HG03378 (cell line): ENCODE data around the gene HLA-DOA.

Experiments used
- ATAC-seq: cut with Tn5 transposase; IDR thresholded peaks from one replicate; pipeline ENCODE4 v1.9.1; 2021; ENCODE audit warnings: mild to moderate bottlenecking, moderate library complexity; ENCODE audit not compliant: unreplicated experiment

The HLA-DOA gene

DNA sequence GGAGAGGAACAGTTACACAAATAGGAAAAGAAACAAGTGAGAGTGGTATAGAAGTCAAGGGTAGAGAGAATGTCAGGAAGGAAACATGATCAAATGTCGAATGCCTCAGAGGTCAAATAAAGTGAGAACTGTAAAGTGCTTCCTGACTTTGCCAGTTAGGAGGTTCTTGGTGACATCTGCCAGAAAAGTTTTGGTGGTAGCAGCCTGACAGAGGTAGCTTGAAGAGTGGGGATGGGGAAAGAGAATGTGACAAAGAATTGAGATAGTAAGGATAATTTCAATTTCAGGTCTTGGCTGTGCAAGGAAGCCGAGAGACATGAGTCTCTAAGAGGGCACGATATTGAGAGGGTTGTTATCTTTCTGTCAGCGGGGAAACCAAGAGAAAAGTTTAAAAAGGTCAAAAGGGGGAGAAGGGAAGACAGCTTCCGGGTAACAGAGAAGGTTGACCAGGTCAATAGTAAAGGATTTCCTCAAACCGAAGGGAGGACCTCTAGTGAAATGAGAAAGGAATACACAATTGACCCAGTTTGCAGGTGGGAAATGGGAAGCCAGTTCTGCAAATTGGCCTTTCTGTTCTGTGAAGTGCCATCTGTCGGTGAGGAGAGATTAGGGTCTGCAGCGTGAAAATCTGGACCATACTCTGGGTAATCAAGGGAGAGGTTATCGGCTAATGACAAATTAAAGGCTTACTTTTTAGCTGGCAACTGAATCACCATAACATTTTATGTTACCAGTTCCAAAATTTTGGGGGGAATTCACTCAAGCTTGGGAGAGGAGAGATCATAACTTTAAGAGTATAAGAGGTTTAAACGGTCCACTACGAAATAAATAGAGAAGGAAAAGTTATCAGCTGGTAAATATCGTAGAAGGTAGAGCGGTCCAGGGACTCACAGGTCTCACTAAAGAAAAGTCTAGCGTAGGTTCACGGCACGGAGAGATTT is 42.0 kb downstream of the HLA-DOA start:
- ATAC-seq = no peak

DNA sequence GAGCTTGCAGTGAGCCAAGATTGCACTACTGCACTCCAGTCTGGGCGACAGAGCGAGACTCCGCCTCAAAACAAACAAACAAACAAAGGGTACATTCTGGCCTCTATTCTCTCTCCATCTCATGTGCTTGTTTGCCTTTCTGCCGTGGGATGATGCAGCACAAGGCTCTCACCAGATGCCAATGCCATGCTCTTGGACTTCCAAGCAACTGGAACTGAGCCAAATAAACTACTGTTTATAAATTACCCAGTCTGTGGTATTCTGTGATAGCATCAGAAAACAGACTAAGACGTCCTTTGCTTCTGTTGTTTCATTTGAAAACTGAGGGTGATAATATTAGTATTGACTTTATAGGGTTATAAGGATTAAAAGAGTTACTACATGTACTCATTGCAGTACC is 44.6 kb downstream of the HLA-DOA start:
- ATAC-seq = no peak

DNA sequence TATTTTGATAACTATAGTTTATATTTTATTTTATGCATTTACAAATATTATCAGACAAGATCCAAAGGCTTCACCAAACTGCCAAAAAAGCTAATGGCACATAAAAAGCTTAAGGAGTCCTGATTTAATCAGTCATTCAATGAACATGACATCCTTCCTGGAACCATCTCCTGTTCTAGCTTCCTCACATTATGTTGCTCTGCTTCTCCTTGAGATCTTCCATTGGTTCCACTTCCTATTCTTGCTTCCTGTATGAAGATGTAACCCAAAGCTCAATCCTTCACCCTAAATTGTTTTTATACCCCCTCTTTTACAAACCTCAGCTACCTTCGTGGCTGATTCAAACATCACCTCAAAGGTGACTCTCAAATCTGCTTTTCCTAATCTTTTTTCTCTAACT is 45.5 kb downstream of the HLA-DOA start:
- ATAC-seq = no peak

DNA sequence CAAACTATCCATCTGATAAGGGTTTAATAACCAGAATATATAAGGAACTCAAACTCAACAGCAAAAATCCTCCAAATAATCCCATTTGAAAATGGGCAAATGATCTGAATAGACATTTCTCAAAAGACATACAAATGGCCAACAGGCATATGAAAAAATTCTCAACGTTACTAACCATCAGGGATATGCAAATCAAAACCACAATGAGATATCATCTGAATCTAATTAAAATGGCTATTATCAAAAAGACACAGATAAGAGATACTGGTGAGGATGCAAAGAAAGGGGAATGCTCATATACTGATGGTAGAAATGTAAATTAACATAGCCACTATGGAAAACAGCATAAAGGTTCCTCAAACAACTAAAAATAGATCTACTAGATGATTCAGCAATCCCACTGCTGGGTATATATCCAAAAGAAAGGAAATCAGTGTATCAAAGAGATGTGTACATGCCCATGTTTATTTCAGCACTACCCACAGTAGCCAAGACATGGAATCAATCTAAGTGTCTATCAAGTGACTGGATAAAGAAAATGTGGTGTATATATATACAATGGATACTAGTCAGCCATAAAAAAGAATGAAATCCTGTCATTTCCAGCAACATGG is 47.1 kb downstream of the HLA-DOA start:
- no peak for ATAC-seq

DNA sequence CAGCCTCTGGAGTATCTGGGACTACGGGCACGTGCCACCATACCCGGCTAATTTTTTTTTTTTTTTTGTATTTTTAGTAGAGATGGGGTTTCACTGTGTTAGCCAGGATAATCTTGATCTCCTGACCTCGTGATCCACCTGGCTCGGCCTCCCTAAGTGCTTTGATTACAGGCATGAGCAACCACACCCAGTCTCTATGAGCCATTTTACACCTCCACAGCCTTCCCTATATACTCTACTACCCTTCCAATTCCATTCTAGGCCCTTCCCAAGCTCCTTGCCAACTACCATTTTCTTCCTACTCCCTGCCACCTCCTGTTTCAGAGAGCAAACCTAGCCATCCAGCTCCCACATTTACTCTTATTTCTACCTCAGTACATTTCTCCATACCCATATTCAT is 48.8 kb downstream of the HLA-DOA start:
- ATAC-seq = no peak

DNA sequence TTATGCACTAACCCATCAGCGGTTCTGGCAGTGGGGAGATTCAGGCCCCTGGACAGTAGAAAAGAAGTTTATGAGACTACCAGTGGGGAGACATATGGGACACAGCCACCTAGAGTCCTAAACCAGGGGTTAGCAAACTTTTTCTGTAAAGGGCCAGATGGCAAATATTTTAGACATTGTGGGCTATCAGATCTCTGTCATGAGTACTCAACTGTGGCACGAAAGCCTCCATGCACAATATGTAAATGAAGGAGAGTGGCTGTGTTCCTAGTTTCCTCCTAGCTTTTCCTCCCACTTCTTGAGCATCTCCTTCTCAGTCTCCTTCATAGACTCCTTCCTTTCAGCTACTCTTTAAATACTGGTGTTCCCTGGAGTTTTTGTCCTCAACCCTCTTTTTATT is 53.2 kb downstream of the HLA-DOA start:
- no peak for ATAC-seq

DNA sequence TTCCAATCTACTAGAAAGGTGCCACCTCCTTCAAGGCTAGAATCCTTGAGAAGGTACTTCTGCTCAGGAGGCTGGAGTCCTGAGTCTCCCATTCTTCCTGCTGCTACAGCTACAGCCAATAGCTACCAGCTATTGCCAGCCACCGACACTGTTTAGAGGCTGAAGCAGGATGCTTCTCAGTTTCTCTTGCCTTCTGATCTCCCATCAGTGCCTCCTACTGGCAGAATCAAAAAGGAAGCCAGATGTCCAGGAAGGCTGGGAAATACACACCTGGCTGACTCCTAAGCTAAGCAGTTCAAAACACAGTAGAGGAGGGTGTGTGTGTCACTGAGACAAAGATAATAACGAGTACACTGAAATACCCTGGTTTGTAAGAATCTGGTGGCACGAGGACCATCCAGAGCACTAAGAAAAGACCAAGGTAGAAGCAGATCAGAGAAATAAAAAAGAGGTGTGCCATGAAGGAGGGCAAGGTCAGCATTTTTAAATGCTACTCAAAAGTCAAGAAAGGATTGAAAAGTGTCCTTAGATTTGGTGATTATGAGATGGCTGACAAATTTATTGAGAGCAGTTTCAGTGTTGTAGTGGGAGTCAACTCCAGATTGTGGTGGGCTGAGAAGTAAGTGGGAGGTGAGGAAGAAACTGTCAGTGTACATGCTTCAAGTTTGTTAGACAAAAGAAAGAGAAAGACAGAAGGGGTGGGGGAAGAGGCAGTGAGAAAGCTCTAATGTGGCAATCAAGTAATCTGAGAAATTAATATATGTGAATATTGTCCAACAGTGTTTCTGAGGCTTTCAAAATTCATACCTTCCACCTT is 54.2 kb downstream of the HLA-DOA start:
- ATAC-seq = no peak

DNA sequence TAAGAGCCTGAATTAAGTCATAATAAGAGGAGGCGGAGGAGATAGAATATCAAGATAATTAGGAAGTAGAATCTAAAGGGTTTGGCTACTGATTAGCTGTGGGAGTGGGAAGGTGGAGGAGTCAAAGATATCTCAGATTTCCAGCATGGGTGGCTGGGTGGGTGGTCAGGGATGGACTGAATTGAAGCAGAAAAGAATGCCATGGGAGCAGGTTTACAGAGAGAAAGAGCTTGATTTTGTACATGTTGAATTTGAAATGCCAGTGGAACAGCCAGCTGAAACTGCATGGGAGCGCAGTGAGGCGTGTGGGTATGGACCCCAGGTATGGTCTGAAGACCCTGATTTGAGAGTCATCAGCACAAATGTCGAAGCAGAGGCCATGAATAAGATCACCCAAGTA is 55.1 kb downstream of the HLA-DOA start:
- no peak for ATAC-seq
